HG03521 (cell line): ENCODE data around the gene CRABP2.

ENCODE experiments used
- ATAC-seq: cut with Tn5 transposase; IDR thresholded peaks from one replicate; pipeline ENCODE4 v1.9.1; 2021; ENCODE audit warnings: mild to moderate bottlenecking, moderate library complexity; ENCODE audit not compliant: unreplicated experiment

Gene CRABP2

DNA sequence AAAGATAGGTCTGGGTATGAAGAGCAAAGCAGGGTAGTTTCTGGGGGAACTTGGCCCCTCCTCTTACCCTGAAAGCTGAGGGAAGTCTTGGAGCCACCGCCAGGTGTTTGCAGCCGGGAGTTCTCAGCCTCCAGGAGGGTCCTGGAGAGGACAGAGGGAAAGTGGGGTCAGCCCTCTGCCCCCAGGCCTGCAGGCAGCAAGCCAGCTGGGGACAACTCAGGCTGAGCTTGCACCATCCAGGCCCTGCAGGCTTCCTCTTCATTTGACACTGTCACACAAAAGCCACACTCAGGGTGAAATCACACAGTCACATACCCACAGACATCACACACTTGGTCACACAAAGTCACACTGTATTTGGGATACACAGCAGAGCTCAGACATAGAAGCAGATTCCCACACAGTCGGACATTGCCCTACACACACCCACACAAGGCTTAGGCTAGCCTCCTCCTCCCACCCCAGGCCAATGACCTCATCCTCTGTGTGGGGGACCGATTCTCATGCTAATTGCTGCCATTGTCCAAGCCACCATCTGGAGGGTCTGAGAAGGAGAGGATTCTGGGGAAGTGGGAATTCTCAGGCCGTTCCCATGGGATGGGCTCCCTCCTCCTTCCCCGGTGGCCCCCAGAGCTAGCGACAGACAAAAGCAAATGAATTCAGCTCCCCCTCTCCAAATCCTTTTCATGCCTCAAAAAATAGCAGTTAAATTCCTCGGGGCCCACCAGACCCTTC, 31.8 kb downstream of the CRABP2 start:
- no peak for ATAC-seq

DNA sequence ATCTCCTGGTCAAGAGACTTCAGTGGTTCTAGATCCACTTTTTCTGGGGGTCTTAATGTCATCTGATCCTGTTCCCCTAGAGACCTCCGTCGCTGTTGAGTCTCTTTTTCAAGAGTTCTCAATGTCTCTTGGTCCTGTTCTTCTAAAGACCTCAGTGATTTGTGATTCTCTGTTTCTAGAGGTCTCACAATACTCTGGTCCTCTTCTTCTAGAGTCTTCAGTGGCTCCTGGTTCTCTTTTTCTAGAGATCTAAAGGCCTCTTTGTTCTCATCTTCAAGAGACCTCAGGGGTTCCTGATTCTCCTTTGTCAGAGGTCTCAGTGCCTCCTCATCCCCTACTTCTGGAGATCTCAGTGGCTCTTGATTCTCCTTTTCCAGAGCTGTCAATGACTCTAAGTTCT, 33.6 kb downstream of the CRABP2 start:
- no peak for ATAC-seq

GRCh38 chr1:156670791-156671190, 34.6 kb downstream of the CRABP2 start:
- ATAC-seq, result no peak

DNA sequence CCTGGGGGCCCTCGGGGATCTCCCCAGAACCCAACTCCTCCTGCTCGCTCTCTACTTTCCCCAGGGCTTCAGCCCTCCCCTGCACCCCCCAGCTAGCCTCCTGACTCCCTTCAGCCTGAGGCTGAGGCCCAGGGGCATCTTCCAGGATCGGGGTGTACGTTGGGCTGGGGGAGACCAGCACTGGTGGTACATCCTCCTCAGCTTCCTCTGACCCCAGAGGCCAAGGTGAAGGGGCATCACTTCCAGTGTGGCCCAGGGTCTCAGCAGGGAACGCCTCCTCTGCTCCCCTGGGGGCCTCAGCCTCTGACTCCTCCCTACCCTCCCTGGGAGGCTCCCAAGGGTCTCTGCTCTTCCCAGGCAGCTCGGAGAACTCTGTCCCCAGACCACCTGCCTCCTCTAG, 35.0 kb downstream of the CRABP2 start:
- ATAC-seq, result no peak

- no peak for ATAC-seq
These were observed 35.6 kb downstream of the CRABP2 start for GRCh38 chr1:156669794-156670193.

DNA sequence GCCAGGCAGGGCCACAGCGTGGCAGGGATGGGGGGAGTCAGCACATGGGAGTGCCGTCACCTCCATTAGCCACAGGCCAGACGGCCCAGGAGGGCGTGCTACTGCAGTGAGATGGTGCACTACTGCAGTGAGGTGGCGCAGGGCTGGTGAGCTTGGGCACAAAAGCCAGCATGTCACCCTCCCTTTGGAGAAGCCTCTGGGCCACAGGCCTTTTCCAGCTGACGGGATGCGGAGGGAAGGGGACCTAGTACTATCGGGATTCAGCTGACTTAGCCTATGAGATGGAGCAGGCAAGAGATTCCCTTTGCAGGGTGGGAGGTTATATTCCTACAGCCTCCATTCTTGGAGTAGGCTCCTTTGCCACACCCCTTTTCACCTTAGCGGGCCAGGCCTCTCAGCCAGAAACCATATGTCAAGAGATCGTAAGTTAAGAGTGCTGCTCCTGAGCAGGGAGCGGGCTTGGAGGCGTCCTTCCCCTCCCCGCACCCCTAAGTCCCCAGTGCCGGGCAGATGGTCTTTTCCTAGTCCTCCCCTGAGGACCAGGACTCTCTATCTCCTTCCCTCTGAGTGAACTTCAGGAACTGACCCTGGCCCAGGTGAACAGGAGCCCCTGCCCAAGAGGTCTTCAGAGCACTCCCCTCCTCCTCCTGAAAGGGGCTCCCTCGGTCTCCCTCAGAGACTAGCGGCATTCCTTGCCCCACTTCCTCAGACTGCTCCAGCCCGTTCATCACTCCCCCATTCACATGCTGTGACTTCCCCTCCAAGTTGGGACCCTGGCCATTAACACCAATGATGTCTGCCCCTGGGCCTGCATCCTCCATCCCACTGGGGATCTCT, 36.4 kb downstream of the CRABP2 start:
- no peak for ATAC-seq

GRCh38 chr1:156667968-156668709, 37.2 kb downstream of the CRABP2 start:
- ATAC-seq, result no peak

- ATAC-seq, result no peak
These were observed 37.8 kb downstream of the CRABP2 start for GRCh38 chr1:156667610-156667967.

DNA sequence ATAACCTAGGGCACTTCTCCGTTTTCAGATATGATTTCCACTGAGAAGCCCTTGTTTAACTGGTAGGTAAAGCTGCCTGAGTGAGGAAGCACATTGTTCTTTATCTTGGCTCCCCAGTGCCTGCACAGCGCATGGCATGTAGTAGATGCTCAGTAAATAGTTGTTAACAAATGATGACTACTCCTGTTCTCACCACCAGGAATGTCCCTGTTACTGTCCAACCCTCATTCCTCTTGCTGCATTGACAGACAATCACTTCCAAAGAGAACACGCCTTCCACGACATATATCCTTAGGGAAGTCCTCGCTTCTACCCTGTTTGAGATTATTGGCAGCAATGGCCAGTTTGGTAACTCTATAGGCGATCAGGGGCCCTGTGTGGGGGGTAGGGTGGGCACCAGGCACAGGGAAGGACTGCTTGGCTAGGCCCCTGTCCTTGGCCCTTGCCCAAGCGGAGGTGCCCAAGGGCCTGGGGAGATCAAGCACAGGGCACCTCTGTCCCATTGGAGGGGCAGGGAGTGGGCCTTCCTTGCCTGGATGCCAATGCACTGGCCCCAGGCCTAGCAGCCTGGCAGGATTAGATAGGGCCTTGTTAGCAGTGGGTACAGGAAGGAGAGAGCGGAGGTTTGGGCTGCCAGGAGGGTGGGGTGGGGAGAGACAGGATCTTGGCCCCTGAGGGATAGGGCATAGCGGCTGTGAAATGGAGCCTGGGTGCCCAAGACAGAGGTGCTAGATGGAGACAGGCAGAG, 38.3 kb downstream of the CRABP2 start:
- ATAC-seq, result no peak

DNA sequence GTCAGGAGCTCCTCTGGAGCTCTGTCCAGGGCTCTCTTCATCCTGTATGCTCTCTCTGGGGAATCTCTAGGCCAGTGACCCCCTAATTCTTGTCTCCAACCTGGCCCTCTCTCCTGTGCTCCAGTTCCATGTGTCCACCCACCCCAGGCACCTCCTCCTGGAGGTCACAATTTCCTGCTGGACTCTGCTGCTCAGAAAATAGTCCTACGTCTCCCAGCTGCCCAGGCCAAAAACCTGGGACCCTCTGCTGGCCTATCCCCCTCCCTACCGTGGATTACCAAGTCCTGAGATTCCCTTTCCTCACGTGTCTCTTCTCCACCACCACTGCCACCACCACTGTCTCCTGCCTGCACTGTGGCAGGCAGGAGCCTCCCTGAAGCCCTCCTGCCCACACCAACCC, 39.8 kb downstream of the CRABP2 start:
- ATAC-seq, result no peak

DNA sequence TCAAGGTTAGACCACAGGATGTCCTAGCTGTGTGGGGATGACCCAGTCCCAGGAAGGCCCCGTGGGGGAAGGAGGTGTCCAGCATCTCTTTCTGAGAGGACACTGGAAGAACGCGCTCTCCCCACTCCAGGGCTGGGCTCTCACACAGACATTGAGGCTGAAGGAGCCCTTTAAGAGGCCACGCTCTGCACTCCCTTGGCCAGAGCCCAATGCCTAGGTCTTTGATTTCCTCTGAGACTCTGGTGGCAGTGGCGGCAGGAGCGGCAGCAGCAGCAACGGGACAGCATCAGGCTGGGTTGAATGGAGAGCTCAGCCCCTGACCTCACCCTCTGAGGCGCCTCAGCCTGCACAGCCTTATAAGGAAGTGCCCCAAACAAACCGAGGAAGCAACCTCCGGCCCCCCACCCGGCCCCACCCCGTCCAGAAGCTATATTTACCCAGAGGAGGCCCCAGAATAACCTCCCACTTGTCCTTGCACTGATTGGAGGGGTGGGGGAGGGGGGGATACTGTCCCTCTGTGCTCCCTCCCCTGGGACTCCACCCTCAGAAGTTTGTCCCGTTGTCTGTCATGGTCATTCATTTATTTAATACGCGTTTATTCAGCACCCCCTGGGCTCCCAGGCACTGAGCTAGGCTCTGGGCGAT, 40.5 kb downstream of the CRABP2 start:
- no peak for ATAC-seq

DNA sequence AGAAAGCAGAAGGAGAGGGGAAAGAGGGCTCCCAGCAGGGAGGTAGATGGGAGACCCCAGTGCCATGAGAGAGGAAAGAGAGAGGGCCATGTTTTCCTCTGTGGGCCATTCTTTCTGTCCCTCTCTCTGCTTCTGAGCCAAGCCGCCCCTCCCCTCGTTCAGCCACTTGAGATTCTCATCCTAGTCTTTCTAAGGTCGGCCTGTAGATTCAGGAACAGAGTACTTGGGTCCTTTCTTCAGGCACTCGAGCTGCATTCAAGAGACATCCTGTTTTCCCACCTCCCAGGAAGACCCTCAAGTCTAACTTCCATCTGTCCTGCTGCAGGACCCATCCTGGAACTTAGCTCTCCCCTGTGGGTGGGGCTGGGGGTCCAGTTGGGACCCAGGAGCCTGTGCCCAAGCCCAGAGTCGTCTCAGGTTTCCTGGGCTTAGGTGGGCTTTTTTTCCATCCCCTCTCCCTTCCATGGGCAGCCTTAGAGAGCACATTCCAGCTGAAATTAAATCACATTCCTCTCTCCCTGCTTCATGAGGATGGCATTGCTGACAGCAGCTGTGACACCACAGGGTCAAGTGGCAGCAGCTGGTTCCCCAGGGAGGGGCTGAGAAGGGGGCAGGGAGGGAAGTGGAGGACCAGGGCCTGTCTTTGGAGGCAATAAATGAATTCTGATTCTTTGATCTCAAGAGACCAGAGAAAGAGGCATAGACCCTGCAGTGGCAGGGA, 41.2 kb downstream of the CRABP2 start:
- ATAC-seq, result no peak

DNA sequence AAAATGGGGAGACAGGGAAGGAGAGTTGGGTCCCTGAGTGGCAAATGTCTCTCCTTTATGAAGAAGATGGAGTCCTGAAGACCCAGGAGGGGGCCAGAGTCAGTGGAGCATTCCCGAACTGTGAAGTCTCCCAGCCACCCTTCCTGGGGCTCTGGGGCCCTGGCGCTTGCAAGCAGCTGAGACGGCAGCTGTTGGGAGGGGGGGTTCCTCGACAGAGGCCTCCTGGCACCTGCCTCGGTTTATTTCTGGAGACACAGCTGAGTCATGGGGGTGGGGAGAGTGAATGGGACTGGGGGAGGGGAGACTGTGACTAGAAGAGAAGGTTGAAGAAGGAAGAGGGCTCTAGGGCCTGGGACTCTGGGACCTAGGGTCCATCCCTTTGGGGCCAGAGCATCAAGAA, 42.2 kb downstream of the CRABP2 start:
- ATAC-seq, result no peak

DNA sequence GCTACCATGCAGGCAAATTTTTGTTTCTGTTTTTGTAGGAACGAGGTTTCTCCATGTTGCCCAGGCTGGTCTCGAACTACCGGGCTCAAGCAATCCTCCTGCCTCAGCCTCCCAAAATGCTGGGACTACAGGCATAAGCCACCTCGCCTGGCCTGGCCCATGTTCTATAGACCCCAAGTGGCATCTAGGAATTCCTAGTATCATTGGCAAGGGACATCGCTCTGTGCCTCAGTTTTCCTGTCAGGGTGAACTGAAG, 42.7 kb downstream of the CRABP2 start:
- ATAC-seq, result no peak

GRCh38 chr1:156662005-156662799, 43.2 kb downstream of the CRABP2 start:
- no peak for ATAC-seq

- ATAC-seq, result no peak
These were observed 44.7 kb downstream of the CRABP2 start for GRCh38 chr1:156660752-156661112.

- ATAC-seq, result peak; percentile 77
These were observed 45.2 kb downstream of the CRABP2 start for GRCh38 chr1:156659988-156660751.

DNA sequence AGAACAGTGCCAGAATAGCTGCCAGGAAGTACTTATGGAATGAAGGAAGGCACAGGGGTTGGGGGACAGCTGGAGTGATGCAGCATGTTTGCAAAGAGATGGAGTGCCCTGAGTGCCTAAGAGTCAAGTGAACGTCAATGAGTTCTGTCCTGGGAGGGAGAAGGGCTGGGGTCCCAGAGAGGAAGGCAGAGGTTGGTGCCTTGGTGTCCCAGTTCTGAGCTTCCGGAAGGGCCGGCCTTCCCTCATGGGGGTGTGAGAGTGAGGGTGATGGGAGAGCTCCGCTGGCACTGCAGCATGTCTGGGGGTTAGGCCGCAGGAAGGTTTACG, 45.8 kb downstream of the CRABP2 start:
- no peak for ATAC-seq
